HG03571 (cell line): ENCODE measurements around the gene DPPA5.
"Not testable (repeated sequence)": the region's sequence is repeated elsewhere in the genome, so short reads cannot be mapped to it uniquely, and the experiment has no call there.

Source experiments
- ATAC-seq: cut with Tn5 transposase; IDR thresholded peaks from one replicate; pipeline ENCODE4 v1.9.1; 2021; ENCODE audit not compliant: unreplicated experiment

Gene DPPA5

GRCh38 chr6:73303773-73304172 is 50.3 kb downstream of the DPPA5 start:
- not testable (repeated sequence) for ATAC-seq
